ENCODE data around the gene PTPRK. TPM values are rescaled to one million over a fixed set of nuclear protein-coding genes. Genes with fewer than 3 reads are reported as not detected.

The PTPRK gene
- total and polyA plus RNA-seq, 8 donors, result 57.0 to 90.4 (median 78.6) TPM

DNA sequence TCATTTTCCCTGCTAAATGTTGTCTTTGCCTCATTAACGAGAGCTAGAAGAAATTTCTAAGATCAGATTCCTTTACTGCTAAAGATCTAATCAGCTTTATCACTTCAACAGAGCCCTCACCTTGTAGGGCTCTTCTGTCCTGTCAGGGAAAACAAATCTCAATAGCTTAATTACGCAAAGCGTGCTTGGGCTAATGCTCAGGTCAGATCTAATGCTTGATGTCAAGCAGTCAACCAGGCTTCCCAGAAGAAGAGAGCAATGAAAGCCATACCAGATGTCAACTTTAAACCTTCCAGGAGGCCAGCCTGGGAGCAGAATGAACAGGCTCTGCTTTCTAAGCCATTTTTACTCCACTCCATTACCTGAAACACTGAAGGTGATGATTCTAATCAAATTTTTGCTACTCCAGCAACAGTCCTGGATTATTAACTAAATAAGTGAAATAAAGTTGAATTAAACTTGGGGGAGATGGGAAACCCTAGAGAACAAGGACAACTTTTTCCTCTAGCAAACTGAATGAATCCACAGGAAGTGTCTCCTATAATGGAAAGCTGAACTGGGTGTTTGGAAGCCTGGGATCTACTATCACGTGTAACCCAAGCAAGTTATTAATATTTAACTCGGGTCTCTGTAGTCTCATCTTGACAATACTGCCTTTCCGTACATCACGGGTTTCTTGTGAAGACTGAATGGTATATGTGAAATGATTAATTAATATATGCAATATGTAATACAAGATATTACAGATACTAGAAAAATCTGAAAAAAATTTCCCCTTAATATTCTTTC lies 273.7 kb downstream of the PTPRK start:
- TF ChIP-seq, protein P1, sequence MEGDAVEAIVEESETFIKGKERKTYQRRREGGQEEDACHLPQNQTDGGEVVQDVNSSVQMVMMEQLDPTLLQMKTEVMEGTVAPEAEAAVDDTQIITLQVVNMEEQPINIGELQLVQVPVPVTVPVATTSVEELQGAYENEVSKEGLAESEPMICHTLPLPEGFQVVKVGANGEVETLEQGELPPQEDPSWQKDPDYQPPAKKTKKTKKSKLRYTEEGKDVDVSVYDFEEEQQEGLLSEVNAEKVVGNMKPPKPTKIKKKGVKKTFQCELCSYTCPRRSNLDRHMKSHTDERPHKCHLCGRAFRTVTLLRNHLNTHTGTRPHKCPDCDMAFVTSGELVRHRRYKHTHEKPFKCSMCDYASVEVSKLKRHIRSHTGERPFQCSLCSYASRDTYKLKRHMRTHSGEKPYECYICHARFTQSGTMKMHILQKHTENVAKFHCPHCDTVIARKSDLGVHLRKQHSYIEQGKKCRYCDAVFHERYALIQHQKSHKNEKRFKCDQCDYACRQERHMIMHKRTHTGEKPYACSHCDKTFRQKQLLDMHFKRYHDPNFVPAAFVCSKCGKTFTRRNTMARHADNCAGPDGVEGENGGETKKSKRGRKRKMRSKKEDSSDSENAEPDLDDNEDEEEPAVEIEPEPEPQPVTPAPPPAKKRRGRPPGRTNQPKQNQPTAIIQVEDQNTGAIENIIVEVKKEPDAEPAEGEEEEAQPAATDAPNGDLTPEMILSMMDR (IDR thresholded peaks at IDR 0.05), result no peak
- ATAC-seq, result peak; percentile 80
- Histone ChIP-seq H3K27me3 (no peaks in the 10 kb centered on the region), H3K9me3 (no peaks in the 10 kb centered on the region), H3K36me3 (no peaks in the 10 kb centered on the region), H3K4me1 (no peaks in the 10 kb centered on the region), H3K27ac (no peak overlapping the region), H3K4me3 (no peak overlapping the region)
- intact Hi-C loops (cut with DNase I), result no loop called here
- DNase-seq, result no peak

GRCh38 chr6:128244751-128245405 lies 275.5 kb downstream of the PTPRK start:
- intact Hi-C loops (cut with DNase I), result no loop called here

GRCh38 chr6:128242765-128243403 lies 277.5 kb downstream of the PTPRK start:
- DNase-seq, result no peak
- ATAC-seq, result no peak

More at GRCh38 chr6:128244751-128245405, 275.5 kb downstream of the PTPRK start:
- Histone ChIP-seq H3K36me3 (no peaks in the 10 kb centered on the region), H3K27ac (no peak overlapping the region), H3K27me3 (no peaks in the 10 kb centered on the region), H3K4me3 (no peak overlapping the region), H3K4me1 (no peaks in the 10 kb centered on the region), H3K9me3 (no peaks in the 10 kb centered on the region)
- ATAC-seq (no peak), DNase-seq (no peak)
- TF ChIP-seq, protein P1 (IDR thresholded peaks at IDR 0.05), result no peak

GRCh38 chr6:128241216-128241615 lies 279.2 kb downstream of the PTPRK start:
- DNase-seq (no peak), ATAC-seq (no peak)
- no peaks in the 10 kb centered on the region for H3K9me3 ChIP-seq
- H3K4me3 ChIP-seq, result no peak overlapping the region
- no peaks in the 10 kb centered on the region for H3K36me3 ChIP-seq
- TF ChIP-seq, protein P1 (IDR thresholded peaks at IDR 0.05), result no peak
- intact Hi-C loops (cut with DNase I), result no loop called here
- H3K4me1 ChIP-seq, result no peaks in the 10 kb centered on the region
- H3K27me3 ChIP-seq, result no peaks in the 10 kb centered on the region
- H3K27ac ChIP-seq, result no peak overlapping the region

More at GRCh38 chr6:128242765-128243403, 277.5 kb downstream of the PTPRK start:
- H3K4me1 ChIP-seq, result no peaks in the 10 kb centered on the region
- no peaks in the 10 kb centered on the region for H3K27me3 ChIP-seq
- no peak overlapping the region for H3K4me3 ChIP-seq
- intact Hi-C loops (cut with DNase I), result no loop called here
- TF ChIP-seq, protein P1 (IDR thresholded peaks at IDR 0.05), result no peak
- H3K27ac ChIP-seq, result no peak overlapping the region
- H3K36me3 ChIP-seq, result no peaks in the 10 kb centered on the region
- no peaks in the 10 kb centered on the region for H3K9me3 ChIP-seq

DNA sequence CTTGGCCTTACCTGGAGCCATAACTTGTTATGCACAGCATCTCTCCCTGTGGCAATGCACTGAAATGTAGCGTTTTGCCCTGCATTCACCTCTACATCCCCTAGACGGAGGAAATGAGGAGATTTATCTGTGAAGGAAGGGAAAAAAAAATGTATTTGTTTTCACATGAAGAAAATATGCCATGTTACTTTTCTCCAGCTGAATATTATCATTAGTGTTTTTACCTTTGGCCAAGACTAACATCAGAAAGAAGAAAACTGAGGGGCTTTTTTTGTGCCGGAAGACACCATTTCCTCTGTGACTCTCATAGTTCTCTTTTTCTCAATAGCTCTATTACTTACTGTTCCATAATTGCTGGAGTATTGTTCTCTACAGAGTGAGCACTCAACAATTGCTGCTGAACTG lies 280.4 kb downstream of the PTPRK start:
- Histone ChIP-seq H3K27me3 (no peaks in the 10 kb centered on the region), H3K36me3 (no peaks in the 10 kb centered on the region), H3K4me3 (no peak overlapping the region), H3K27ac (no peak overlapping the region), H3K4me1 (no peaks in the 10 kb centered on the region), H3K9me3 (no peaks in the 10 kb centered on the region)
- no peak for ATAC-seq
- no peak for DNase-seq
- intact Hi-C loops (cut with DNase I), result no loop called here
- TF ChIP-seq, protein P1 (IDR thresholded peaks at IDR 0.05), result no peak

All from left lung (tissue), 10 donors.